ENCODE data around the gene MESP2. TPM values are rescaled to one million over a fixed set of nuclear protein-coding genes. Genes with fewer than 3 reads are reported as not detected.

Gene MESP2
- total RNA-seq, 1 donor from 2014 or later: 0.29 TPM

DNA sequence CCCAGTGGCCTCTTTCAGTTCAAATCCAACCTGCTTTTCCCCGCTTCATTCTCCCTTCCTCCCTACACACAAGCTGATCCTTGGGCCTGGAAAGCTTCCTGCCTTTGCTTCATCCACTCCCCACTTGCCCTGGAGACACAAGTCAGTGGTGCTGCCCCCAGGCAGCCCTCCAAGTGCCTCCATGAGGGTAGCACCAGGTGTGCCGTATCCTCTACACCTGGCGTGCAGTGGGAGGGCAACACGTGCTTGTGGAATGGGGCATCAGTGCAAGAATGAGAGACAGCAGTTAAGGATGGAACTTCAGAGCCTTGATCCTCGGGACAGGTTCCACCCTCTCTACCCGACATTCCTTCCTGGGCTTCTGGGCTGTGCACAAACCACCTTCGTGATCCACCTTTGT lies 34.7 kb downstream of the MESP2 start:
- no peak for DNase-seq (ENCODE audit: low read depth)
- TF ChIP-seq, protein P1, sequence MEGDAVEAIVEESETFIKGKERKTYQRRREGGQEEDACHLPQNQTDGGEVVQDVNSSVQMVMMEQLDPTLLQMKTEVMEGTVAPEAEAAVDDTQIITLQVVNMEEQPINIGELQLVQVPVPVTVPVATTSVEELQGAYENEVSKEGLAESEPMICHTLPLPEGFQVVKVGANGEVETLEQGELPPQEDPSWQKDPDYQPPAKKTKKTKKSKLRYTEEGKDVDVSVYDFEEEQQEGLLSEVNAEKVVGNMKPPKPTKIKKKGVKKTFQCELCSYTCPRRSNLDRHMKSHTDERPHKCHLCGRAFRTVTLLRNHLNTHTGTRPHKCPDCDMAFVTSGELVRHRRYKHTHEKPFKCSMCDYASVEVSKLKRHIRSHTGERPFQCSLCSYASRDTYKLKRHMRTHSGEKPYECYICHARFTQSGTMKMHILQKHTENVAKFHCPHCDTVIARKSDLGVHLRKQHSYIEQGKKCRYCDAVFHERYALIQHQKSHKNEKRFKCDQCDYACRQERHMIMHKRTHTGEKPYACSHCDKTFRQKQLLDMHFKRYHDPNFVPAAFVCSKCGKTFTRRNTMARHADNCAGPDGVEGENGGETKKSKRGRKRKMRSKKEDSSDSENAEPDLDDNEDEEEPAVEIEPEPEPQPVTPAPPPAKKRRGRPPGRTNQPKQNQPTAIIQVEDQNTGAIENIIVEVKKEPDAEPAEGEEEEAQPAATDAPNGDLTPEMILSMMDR (IDR thresholded peaks at IDR 0.05; ENCODE audit: insufficient read depth, low read length, poor library complexity, severe bottlenecking): no peak
- no peak overlapping the region for H3K4me3 ChIP-seq (ENCODE audit: low read depth, low read length)
- H3K36me3 ChIP-seq (ENCODE audit: control insufficient read depth, insufficient read depth, low read length): no peaks in the 10 kb centered on the region
- H3K27me3 ChIP-seq (ENCODE audit: control insufficient read depth, insufficient read depth, low read length): peaks cover 11% of the 10 kb centered on the region

DNA sequence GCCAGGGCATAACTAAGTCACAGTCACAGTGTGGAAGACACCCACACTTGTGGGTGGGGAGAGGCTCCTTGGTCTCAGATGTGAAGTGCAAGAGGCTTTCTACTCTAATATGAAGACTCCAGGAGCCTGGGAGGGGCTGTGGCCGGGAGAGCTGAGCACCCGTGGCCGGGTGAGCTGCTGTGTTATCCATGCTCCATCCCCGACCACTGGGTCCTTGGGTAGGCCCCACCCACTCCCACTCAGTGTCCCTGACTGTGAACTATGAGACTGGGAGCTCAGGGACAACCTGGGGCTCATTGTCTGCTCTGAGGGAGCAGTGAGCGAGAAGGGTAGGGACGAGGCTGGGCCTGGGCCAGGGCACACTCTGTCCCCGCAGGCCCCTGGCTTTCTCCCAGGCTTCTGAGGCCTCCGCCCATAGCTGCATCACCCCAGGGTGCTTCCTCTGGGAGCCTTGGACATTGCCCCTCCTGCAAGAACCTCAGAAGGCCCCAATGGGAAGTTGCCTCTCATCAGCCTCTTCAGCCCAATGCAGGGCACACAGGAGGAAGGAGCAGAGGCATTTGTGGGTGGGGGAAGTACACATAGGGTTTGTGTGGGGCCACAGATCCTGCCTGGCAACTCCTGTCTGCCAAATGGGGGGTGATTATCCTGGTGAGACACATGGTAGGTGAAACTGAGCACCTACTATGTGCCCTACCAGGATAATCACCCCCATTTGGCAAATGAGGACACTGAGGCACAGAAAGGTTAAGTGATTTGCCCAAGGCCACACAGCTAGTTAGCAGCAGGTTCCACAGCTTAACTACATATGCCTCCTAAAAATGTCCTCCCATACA lies 36.1 kb downstream of the MESP2 start:
- H3K36me3 ChIP-seq (ENCODE audit: control insufficient read depth, insufficient read depth, low read length): no peaks in the 10 kb centered on the region
- no peak for DNase-seq (ENCODE audit: low read depth)
- no peak overlapping the region for H3K4me3 ChIP-seq (ENCODE audit: low read depth, low read length)
- TF ChIP-seq, protein P1 (IDR thresholded peaks at IDR 0.05; ENCODE audit: insufficient read depth, low read length, poor library complexity, severe bottlenecking): no peak
- H3K27me3 ChIP-seq (ENCODE audit: control insufficient read depth, insufficient read depth, low read length): peaks cover 11% of the 10 kb centered on the region

DNA sequence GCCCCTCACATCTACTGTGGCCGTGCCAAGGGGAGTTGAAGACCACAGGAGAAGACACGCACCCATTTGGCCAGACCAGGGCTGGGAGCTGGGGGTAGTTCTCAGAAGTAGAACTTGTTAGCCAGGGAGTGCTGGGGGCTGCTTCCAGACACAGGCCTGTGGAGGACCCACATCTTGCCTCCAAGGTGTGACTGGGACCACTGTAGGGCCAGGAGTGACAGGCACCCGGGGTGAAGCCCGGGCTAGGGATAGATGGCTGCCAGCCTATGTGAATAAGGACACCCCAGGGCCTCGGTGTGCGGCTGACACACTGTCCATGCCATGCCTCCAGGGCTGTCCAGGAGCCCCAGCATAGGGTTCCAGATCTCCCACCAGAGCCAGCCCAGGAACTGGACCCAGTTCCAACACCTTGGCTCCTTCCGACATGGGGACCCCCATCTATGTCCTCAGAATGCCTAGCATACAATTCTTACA lies 36.8 kb downstream of the MESP2 start:
- TF ChIP-seq, protein P1 (IDR thresholded peaks at IDR 0.05; ENCODE audit: insufficient read depth, low read length, poor library complexity, severe bottlenecking): no peak
- H3K4me3 ChIP-seq (ENCODE audit: low read depth, low read length): no peak overlapping the region
- DNase-seq (ENCODE audit: low read depth): no peak

DNA sequence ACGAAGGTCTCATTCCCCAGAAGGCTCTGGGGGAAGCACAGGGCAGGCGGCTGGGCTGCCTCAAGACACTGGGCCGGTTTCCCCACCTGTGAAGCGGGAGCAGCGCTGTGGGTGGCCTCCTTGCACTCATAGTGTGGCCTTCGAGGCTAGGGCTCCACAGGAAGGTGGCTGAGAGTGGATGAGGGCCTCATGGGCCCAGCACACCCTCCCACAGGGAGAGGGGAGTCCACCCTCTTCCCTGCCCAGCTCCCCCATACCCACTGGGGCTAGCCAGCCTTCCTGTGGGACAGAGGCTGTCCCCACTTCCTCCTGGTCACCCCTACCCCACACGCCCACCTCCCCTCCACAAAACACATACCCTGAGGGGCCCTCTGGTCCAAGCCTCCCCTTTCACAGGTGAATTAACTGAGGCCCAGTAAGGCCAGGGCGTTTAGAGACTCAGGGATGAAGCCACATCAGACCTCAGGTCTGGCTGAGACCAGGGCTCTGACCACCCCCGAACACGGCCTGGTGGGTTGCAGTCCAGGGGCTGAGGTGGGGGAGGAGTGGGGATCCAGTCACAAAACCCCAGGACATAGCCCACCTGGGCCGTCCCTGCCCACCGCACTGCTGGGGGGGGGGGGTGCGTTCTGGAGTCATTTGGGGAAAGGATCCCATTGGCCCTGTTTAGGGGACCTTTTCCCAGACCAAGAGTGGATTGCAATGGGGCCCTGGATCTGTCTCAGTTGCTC lies 37.4 kb downstream of the MESP2 start:
- DNase-seq (ENCODE audit: low read depth): no peak
- TF ChIP-seq, protein P1 (IDR thresholded peaks at IDR 0.05; ENCODE audit: insufficient read depth, low read length, poor library complexity, severe bottlenecking): no peak
- Histone ChIP-seq H3K36me3 (ENCODE audit: control insufficient read depth, insufficient read depth, low read length) (no peaks in the 10 kb centered on the region), H3K27me3 (ENCODE audit: control insufficient read depth, insufficient read depth, low read length) (peaks cover 11% of the 10 kb centered on the region), H3K4me3 (ENCODE audit: low read depth, low read length) (peak overlapping the region; percentile 55)

More for the DNA sequence above, 36.8 kb downstream of the MESP2 start:
- Histone ChIP-seq H3K36me3 (ENCODE audit: control insufficient read depth, insufficient read depth, low read length) (no peaks in the 10 kb centered on the region), H3K27me3 (ENCODE audit: control insufficient read depth, insufficient read depth, low read length) (peaks cover 11% of the 10 kb centered on the region)

DNA sequence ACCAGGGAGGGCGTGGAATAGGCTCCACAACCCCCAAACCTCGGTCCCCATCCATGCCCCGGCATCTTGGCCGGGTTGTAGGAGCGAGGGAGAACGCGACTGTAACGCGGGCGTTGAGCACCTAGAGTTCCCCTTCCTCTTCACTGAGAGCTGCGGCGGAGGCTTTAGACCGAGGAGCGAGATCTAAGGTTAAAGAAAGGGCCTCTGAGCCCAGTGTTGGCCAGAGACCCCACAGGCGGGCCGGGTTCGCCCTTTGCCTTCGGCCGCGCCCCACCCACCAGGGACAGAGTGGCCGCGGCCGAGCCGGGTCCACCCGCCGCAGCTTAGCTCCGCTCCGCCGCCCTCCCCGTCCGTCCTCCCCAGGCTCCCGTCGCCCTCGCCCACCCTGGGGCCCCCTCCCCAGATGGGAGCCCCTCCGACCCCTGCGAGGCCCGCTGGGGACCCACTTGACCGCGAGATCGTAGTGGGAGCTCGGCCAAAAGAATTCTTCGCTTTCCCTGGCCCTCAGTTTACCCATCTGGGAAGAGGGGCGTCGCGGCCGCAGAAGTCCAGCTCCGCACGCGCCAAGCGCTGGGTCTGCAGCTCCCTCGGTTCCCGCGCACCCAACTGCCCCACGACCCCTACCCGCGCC lies 38.1 kb downstream of the MESP2 start:
- Histone ChIP-seq H3K36me3 (ENCODE audit: control insufficient read depth, insufficient read depth, low read length) (no peaks in the 10 kb centered on the region), H3K4me3 (ENCODE audit: low read depth, low read length) (peak overlapping the region; percentile 55), H3K27me3 (ENCODE audit: control insufficient read depth, insufficient read depth, low read length) (peaks cover 11% of the 10 kb centered on the region)
- no peak for DNase-seq (ENCODE audit: low read depth)
- TF ChIP-seq, protein P1 (IDR thresholded peaks at IDR 0.05; ENCODE audit: insufficient read depth, low read length, poor library complexity, severe bottlenecking): no peak

All from kidney epithelial cell (primary cell).